ENCODE data around the gene C5orf58.

Gene C5orf58, protein sequence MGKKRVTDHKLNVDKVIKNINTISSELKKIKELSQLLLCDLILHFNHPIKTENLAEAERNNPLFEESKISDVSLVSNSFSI

DNA sequence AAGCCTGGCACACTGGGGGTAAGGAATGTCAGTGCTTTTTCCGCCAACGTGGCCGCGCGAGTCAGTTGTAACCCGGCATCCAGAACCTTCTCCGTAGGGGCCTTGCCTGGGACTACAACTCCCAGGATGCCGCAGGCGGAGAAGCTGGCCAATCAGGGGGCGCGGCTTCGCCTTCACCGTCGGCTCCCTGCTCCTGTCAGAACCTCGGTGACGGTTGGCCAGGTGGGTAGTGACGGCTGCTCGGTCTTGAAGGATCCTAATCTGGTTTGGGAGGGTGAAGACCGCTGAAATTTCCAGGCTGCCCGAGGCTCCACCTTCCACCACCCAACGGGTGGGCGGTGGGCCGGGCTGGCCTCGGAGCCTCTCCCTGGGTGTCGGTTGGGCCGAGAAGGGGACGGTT lies at the start of gene C5orf58:
C5orf58 (plus strand) TSS at position 200 of the 400 bp plus-strand sequence. CDS start 1,992 bp downstream, outside the sequence.
- Histone ChIP-seq H3K27me3 (ENCODE audit: low read depth, low read length) (peaks cover 39% of the 10 kb centered on the region), H2AFZ (ENCODE audit: low read depth, low read length) (no peak within 1 kb of the TSS), H3K9me3 (ENCODE audit: insufficient read depth, low read length) (no peaks in the 10 kb centered on the region), H3K4me1 (ENCODE audit: low read length) (peaks cover 5% of the 10 kb centered on the region; the same call in 1 of the 2 replicates), H3K4me3 (ENCODE audit: low read length) (no peak within 1 kb of the TSS), H3K4me2 (ENCODE audit: low read length) (no peak within 1 kb of the TSS), H3K79me2 (ENCODE audit: low read length) (no peaks in the 10 kb centered on the region), H3K27ac (ENCODE audit: low read length) (no peak within 1 kb of the TSS), H3K9ac (ENCODE audit: low read length) (no peak within 1 kb of the TSS), H3K36me3 (replicated peaks; ENCODE audit: low read depth, low read length) (no peaks in the 10 kb centered on the region), H4K20me1 (ENCODE audit: insufficient read depth, low read length) (no peaks in the 10 kb centered on the region)
- TF ChIP-seq EZH2phosphoT487 (IDR thresholded peaks at IDR 0.05; ENCODE audit: low read depth): no peak
- TF ChIP-seq, protein P1, sequence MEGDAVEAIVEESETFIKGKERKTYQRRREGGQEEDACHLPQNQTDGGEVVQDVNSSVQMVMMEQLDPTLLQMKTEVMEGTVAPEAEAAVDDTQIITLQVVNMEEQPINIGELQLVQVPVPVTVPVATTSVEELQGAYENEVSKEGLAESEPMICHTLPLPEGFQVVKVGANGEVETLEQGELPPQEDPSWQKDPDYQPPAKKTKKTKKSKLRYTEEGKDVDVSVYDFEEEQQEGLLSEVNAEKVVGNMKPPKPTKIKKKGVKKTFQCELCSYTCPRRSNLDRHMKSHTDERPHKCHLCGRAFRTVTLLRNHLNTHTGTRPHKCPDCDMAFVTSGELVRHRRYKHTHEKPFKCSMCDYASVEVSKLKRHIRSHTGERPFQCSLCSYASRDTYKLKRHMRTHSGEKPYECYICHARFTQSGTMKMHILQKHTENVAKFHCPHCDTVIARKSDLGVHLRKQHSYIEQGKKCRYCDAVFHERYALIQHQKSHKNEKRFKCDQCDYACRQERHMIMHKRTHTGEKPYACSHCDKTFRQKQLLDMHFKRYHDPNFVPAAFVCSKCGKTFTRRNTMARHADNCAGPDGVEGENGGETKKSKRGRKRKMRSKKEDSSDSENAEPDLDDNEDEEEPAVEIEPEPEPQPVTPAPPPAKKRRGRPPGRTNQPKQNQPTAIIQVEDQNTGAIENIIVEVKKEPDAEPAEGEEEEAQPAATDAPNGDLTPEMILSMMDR (IDR thresholded peaks at IDR 0.05; ENCODE audit: low read depth, low read length): no peak

DNA sequence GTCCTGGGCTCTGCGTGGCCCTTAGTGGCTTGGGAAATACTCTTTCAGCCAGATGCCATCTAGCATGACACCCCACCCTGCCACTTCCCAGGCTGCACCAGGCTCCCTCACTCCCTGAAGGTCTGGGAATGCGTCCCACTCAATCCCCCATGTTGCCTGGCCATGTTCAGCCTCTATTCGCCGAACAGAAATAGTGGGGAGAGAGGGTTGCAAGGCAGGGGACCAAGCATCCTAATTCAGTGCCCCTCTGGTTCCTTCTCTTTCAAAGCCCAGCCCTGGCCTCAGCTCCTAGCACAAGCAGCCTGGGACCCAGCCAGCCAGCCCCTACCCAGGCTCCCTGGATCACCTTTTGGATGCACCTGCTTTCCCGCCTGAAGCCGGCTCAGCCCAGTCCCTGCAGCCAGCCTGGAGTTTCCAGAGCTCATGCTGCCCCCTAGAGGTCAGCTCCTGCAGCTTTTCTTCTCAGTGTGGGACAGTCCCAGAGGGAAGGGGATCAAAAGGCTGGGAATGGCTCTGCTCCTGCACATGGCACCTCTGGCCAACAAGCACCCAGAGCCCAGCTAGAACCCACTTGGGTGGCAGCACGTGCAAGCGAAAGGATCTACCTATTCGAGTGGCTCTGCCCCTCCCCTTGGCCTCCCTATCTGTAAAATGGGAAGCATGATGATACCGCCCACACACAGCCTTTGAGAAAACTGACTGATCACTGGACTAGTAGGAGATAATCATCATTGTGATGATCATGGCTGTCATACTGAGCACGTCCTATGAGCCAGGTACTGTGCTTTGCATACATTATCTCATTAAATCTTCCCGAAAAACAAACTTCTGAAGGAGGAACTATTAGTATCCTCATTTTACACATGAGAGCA lies 48.7 kb upstream of the C5orf58 start:
- 0 out of 2 replicates have a peak, but pooled peaks cover 1% of the 10 kb centered on the region for H3K27me3 ChIP-seq (ENCODE audit: low read depth, low read length)
- no peak overlapping the region for H3K9ac ChIP-seq (ENCODE audit: low read length)
- peak overlapping the region; percentile 60 for H3K4me2 ChIP-seq (ENCODE audit: low read length)
- no peaks in the 10 kb centered on the region for H3K79me2 ChIP-seq (ENCODE audit: low read length)
- H3K9me3 ChIP-seq (ENCODE audit: insufficient read depth, low read length): no peaks in the 10 kb centered on the region
- no peaks in the 10 kb centered on the region for H3K36me3 ChIP-seq (replicated peaks; ENCODE audit: low read depth, low read length)
- TF ChIP-seq, protein P1 (IDR thresholded peaks at IDR 0.05; ENCODE audit: low read depth, low read length): peak; percentile 96
- TF ChIP-seq EZH2phosphoT487 (IDR thresholded peaks at IDR 0.05; ENCODE audit: low read depth): no peak
- peak overlapping the region; percentile 38 for H3K4me3 ChIP-seq (ENCODE audit: low read length)
- H4K20me1 ChIP-seq (ENCODE audit: insufficient read depth, low read length): no peaks in the 10 kb centered on the region
- no peak overlapping the region for H3K27ac ChIP-seq (ENCODE audit: low read length)
- peaks cover 48% of the 10 kb centered on the region for H3K4me1 ChIP-seq (ENCODE audit: low read length)
- H2AFZ ChIP-seq (ENCODE audit: low read depth, low read length): no peak overlapping the region

DNA sequence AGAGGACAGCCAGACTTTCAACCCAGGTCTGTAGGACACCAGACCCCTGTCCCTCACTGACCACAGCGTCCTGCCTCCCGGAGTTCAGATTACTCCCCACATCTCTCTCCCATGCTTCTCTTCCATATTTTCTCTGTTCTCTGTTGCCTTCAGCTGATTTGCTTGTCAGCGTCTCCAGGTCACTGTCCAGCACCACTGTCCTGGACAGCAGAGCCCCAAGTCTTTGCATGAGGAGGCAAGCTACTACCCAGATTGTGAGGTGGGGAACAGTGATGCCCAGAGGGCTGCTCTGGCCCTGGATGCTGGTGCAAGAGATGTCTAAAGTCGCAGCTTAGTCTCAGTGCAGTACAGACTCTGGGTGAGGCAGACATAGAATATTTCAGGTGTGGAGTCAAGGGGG lies 48.0 kb upstream of the C5orf58 start:
- 0 out of 2 replicates have a peak, but pooled peaks cover 2% of the 10 kb centered on the region for H3K27me3 ChIP-seq (ENCODE audit: low read depth, low read length)
- no peak for TF ChIP-seq EZH2phosphoT487 (IDR thresholded peaks at IDR 0.05; ENCODE audit: low read depth)
- TF ChIP-seq, protein P1 (IDR thresholded peaks at IDR 0.05; ENCODE audit: low read depth, low read length): no peak
- H3K4me1 ChIP-seq (ENCODE audit: low read length): peaks cover 48% of the 10 kb centered on the region
- H3K4me2 ChIP-seq (ENCODE audit: low read length): 0 out of 2 replicates have a peak overlapping the region, but pooled peaks have one; percentile 60
- no peaks in the 10 kb centered on the region for H3K36me3 ChIP-seq (replicated peaks; ENCODE audit: low read depth, low read length)
- H3K9ac ChIP-seq (ENCODE audit: low read length): no peak overlapping the region
- H3K79me2 ChIP-seq (ENCODE audit: low read length): no peaks in the 10 kb centered on the region
- no peak overlapping the region for H2AFZ ChIP-seq (ENCODE audit: low read depth, low read length)
- H3K4me3 ChIP-seq (ENCODE audit: low read length): no peak overlapping the region
- no peaks in the 10 kb centered on the region for H3K9me3 ChIP-seq (ENCODE audit: insufficient read depth, low read length)
- no peaks in the 10 kb centered on the region for H4K20me1 ChIP-seq (ENCODE audit: insufficient read depth, low read length)
- H3K27ac ChIP-seq (ENCODE audit: low read length): no peak overlapping the region

DNA sequence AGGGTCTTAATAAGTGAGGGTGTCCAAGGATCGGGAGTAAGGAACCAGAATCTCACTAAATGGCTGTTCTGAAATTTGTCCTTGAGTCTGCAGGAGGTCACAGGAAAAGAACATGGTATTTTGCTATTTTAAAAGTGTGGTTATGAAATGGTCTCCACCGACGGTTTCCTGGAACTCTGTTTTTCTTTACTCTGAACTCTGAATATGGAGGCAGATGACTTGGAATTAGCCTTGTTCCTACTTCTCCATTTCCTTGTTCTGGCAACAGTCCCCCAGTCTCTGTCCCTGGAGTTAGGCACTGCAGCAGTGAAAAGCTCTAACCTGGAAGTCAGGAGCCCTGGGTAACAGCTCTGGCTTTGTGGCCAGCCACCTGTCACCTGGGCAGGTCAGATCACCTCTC lies 46.6 kb upstream of the C5orf58 start:
- Histone ChIP-seq H3K27ac (ENCODE audit: low read length) (no peak overlapping the region), H2AFZ (ENCODE audit: low read depth, low read length) (no peak overlapping the region), H3K27me3 (ENCODE audit: low read depth, low read length) (peaks cover 6% of the 10 kb centered on the region), H3K4me1 (ENCODE audit: low read length) (peaks cover 35% of the 10 kb centered on the region), H3K79me2 (ENCODE audit: low read length) (no peaks in the 10 kb centered on the region), H3K4me2 (ENCODE audit: low read length) (no peak overlapping the region), H3K9ac (ENCODE audit: low read length) (no peak overlapping the region), H3K4me3 (ENCODE audit: low read length) (no peak overlapping the region), H3K36me3 (replicated peaks; ENCODE audit: low read depth, low read length) (no peaks in the 10 kb centered on the region), H3K9me3 (ENCODE audit: insufficient read depth, low read length) (no peaks in the 10 kb centered on the region), H4K20me1 (ENCODE audit: insufficient read depth, low read length) (no peaks in the 10 kb centered on the region)
- TF ChIP-seq, protein P1 (IDR thresholded peaks at IDR 0.05; ENCODE audit: low read depth, low read length): no peak
- TF ChIP-seq EZH2phosphoT487 (IDR thresholded peaks at IDR 0.05; ENCODE audit: low read depth): no peak
